Common myeloid progenitor, CD34-positive (primary cell): ENCODE results near the gene CTAG1B.
"Not testable (repeated sequence)": the region's sequence is repeated elsewhere in the genome, so short reads cannot be mapped to it uniquely, and the experiment has no call there.

ENCODE experiments used
- CTCF ChIA-PET: fragments of 350-600 bp; sonication (Branson Sonifier 250); formaldehyde crosslinking; loops from one replicate; lab custom pipeline; 2021; ENCODE audit warnings: antibody characterized with exemption; lab: Charles Lee
- POLR2A ChIA-PET: fragments of 350-600 bp; sonication (Branson Sonifier 250); formaldehyde crosslinking; loops from one replicate; lab custom pipeline; 2021; ENCODE audit warnings: antibody characterized with exemption; lab: Charles Lee
- DNase-seq, 3 donors: peaks; one replicate each; pipeline versions ENCODE4 v3.0.0 to v3.0.0-alpha.2; 2013
- H3K27ac ChIP-seq, 2 experiments: 1 replicate in 1 of 2; 2 replicates in 1 of 2; pipeline ENCODE4 v1.7.0; 2013; ENCODE audit warnings: inconsistent platforms in 2 of 2, low read length in 2 of 2, mild to moderate bottlenecking in 2 of 2, low read depth in 1 of 2, moderate library complexity in 1 of 2; ENCODE audit not compliant: severe bottlenecking in 2 of 2, insufficient read depth in 1 of 2, poor library complexity in 1 of 2
- H3K27me3 ChIP-seq, 5 experiments: replicated peaks in 2 of 5; 1 replicate in 3 of 5; 2 replicates in 2 of 5; pipeline versions ENCODE4 v1.6.1 to v1.7.0; 2013; ENCODE audit warnings: low read length in 4 of 5, mild to moderate bottlenecking in 2 of 5, moderate library complexity in 2 of 5, inconsistent platforms in 1 of 5; ENCODE audit not compliant: insufficient read depth in 5 of 5, control insufficient read depth in 4 of 5
- H3K36me3 ChIP-seq, 4 experiments: 1 replicate in 2 of 4; 2 replicates in 2 of 4; pipeline versions ENCODE4 v1.6.1 to v1.7.0; 2013; ENCODE audit warnings: low read length in 3 of 4, control low read depth in 1 of 4, mild to moderate bottlenecking in 1 of 4; ENCODE audit not compliant: control insufficient read depth in 4 of 4, insufficient read depth in 4 of 4
- H3K4me1 ChIP-seq, 4 experiments: 1 replicate in 3 of 4; 2 replicates in 1 of 4; pipeline versions ENCODE4 v1.6.1 to v1.7.1; 2013; ENCODE audit warnings: low read length in 3 of 4, mild to moderate bottlenecking in 3 of 4, control low read depth in 1 of 4, inconsistent platforms in 1 of 4, moderate library complexity in 1 of 4; ENCODE audit not compliant: control insufficient read depth in 4 of 4, insufficient read depth in 4 of 4; ENCODE audit errors: control extremely low read depth in 1 of 4
- H3K4me3 ChIP-seq, 7 experiments: 1 replicate in 4 of 7; 2 replicates in 3 of 7; pipeline versions ENCODE4 v1.5.1 to v1.7.0; 2013; ENCODE audit warnings: mild to moderate bottlenecking in 7 of 7, low read length in 6 of 7, moderate library complexity in 6 of 7, inconsistent platforms in 2 of 7, low read depth in 2 of 7, control low read depth in 1 of 7; ENCODE audit not compliant: insufficient read depth in 4 of 7, control insufficient read depth in 1 of 7; ENCODE audit errors: extremely low read depth in 1 of 7
- H3K9me3 ChIP-seq, 5 experiments: 1 replicate in 4 of 5; 2 replicates in 1 of 5; pipeline versions ENCODE4 v1.6.1 to v1.7.1; 2013; ENCODE audit warnings: low read length in 4 of 5, mild to moderate bottlenecking in 2 of 5, inconsistent platforms in 1 of 5, low read depth in 1 of 5, moderate library complexity in 1 of 5; ENCODE audit not compliant: control insufficient read depth in 4 of 5, insufficient read depth in 2 of 5; ENCODE audit errors: control extremely low read depth in 1 of 5
- WGBS: methylation state at CpG from one replicate; pipeline ENCODE4 v1.1.5; 2013; ENCODE audit not compliant: insufficient coverage; 5-methylcytosine and 5-hydroxymethylcytosine counted together

CTAG1B gene

DNA sequence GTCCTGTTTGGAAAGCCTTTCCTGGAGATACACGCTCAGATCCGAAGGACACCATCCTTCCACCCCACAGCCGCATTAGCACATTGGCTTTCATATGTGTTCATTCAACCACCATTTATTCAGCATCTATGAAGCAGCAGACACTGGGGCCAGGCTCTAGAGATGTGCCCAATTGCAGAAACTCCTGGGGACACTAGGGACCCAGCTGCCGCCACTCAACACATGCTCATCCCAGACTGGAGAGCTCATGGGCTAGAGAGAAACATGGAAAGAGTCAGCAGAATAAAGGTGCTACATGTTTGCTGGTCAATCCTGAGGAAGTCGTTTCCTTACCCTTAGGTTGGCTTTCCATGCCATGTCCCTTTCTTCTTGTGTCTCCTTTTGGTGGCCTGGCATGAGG is 26.6 kb downstream of the CTAG1B start:
- H3K4me3 ChIP-seq = no peak overlapping the region
- no peaks in the 10 kb centered on the region for H3K27me3 ChIP-seq
- WGBS = 88% methylated on average over 5 of the region's 5 CpGs
- CTCF ChIA-PET = interaction anchor here (1.3 kb wide), 1 partner anchor 20 kb away, joined by 4 read pairs; no protein-coding TSS in a partner anchor
- H3K36me3 ChIP-seq = no peaks in the 10 kb centered on the region
- peaks cover 0 to 6% (median 0%) of the 10 kb centered on the region in 5 experiments for H3K9me3 ChIP-seq
- H3K27ac ChIP-seq = no peak overlapping the region
- POLR2A ChIA-PET = no interaction called here
- no peak for DNase-seq
- peaks cover 0 to 8% (median 2%) of the 10 kb centered on the region in 4 experiments for H3K4me1 ChIP-seq

DNA sequence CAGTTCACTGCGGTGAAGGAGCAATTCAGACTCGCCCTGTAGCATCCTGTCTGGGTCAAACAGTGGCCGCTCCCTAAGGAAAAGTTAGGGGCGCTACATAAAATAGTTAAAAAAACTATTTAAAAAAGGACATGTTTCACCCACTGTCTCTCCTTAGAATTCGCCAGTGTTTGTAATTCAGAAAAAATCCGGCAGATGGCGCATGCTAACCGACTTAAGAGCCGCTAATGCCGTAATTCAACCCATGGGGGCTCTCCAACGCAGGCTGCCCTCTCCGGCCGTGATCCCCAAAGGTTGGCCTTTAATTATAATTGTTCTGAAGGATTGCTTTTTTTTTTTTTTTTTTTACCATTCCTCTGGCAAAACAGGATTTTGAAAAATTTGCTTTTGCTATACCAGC is 28.7 kb downstream of the CTAG1B start:
- DNase-seq, H3K4me1 ChIP-seq, H3K4me3 ChIP-seq, H3K36me3 ChIP-seq, CTCF ChIA-PET, POLR2A ChIA-PET, H3K27me3 ChIP-seq, H3K9me3 ChIP-seq, H3K27ac ChIP-seq: not testable (repeated sequence)
- no CpG with 5 or more reads among the region's 13 CpGs for WGBS

DNA sequence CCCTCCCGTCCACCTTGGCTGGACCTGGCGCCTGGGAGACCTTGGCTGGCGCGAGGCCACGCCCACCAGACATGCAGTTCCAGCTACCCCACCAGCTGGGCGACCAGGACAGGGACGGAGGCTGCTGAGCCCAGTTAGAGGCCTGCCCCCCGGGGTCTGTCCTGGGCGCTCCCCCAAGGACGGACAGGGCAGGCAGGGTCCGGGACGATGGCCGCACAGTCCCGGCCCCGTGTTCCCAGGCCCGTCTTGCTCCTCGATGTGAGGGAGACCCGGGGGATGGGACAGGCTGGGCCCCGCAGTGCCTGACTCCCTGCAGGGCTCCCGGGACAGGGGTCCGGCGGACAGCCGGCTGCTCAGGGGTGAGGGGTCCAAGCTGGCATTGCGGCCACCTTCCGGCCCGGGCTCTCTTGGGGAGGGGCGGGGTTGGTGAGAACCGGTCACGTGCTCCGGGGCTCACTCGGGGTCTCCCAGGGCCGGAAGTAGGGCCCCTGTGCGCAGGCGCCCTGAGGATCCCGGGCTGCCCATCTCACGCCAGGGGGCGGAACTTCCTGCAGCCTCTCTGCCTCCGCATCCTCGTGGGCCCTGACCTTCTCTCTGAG is 34.4 kb downstream of the CTAG1B start, which contains the start of gene CTAG1A:
Gene CTAG1A (plus strand): TSS at position 549 of the 599 bp plus-strand sequence. CDS start 74 bp downstream, outside the sequence.
- H3K4me1 ChIP-seq, H3K4me3 ChIP-seq, DNase-seq, H3K36me3 ChIP-seq, POLR2A ChIA-PET, H3K27me3 ChIP-seq, H3K9me3 ChIP-seq, CTCF ChIA-PET, H3K27ac ChIP-seq: not testable (repeated sequence)
- WGBS = no CpG with 5 or more reads among the region's 39 CpGs

DNA sequence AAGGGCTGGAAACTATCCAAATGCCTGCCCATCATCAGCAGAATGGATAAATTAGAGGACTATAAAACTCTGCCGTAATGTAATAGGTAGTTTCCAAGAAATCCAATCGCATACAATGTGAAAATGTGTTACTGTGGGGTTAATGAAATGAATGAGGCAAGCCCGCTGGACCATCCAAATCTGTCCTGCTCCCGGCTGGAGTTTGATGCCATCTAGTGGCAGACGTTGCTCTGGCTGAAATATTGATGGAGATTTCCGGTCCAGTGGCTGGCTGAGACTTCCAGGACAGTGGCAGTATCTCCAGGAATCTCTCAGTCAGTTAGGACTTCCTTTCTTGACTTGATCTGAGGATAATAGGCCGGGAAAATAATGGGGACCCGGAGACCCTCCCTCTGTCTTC is 36.1 kb downstream of the CTAG1B start:
- H3K27ac ChIP-seq, H3K4me1 ChIP-seq, CTCF ChIA-PET, H3K27me3 ChIP-seq, H3K36me3 ChIP-seq, DNase-seq, H3K4me3 ChIP-seq, H3K9me3 ChIP-seq, POLR2A ChIA-PET: not testable (repeated sequence)
- WGBS = no CpG with 5 or more reads among the region's 8 CpGs

DNA sequence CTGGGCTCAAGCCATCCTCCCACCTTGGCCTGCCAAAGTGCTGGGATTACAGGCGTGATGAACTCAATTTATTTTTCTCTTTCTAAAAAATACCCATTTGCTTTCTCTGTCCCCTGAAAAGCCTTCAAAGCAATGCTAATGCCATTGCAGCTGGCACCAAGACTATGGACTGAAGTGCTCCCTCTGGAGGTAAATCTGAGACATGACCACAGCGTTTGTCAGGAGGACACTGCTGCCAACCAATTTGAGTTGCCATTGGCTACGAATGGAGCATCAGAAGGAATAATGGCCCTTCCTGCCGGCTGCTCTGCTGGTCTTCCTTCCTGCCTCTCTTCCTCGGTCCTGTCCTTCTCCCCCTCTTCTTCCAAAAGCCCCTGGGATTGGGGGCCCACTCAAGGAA is 44.0 kb downstream of the CTAG1B start:
- CTCF ChIA-PET, POLR2A ChIA-PET, H3K4me1 ChIP-seq, H3K9me3 ChIP-seq, H3K4me3 ChIP-seq, H3K27me3 ChIP-seq, DNase-seq, H3K27ac ChIP-seq, H3K36me3 ChIP-seq: not testable (repeated sequence)
- WGBS = no CpG with 5 or more reads among the region's 5 CpGs

DNA sequence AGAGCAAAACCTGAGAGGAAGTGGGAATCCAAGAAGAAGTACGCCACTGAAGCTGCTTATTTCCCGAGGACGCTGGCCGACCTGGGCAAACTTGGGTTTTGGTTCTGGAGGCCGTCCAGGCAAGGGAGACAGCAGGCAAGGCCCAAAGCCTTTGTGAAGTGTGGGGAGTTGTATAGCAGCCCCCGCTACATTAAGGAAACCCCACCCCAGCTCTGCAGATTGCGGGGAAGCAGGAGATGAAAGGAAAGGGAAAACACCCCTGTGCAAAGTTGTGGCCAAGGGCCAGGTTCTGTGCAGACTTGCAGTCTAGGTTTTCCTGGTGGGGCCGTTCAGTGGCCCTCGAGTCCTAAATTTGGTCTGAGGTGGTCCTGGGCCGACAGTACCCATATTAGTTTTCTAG is 46.0 kb downstream of the CTAG1B start:
- POLR2A ChIA-PET, H3K4me3 ChIP-seq, DNase-seq, H3K4me1 ChIP-seq, CTCF ChIA-PET, H3K36me3 ChIP-seq, H3K27ac ChIP-seq, H3K9me3 ChIP-seq, H3K27me3 ChIP-seq: not testable (repeated sequence)
- no CpG with 5 or more reads among the region's 10 CpGs for WGBS

DNA sequence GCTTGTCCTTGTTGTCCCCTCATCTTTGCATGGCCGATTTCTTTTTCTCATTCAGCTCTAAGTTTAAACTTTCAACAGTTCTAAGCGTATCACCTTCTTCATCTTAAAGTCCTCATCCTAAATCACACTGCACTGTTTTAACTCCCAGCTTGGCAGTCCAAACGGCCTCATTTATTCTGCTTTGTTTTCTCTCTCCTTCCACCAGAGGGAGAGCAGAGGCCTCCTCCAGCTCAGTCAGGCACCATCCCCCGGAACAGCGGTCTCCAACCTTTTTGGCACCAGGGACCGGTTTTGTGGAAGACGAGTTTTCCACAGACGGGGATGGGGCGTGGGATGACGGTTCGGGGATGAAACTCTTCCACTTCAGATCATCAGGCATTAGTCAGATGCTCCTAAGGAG is 48.7 kb downstream of the CTAG1B start:
- H3K27ac ChIP-seq, POLR2A ChIA-PET, H3K9me3 ChIP-seq, H3K27me3 ChIP-seq, H3K36me3 ChIP-seq, H3K4me1 ChIP-seq, DNase-seq, CTCF ChIA-PET, H3K4me3 ChIP-seq: not testable (repeated sequence)
- WGBS = no CpG with 5 or more reads among the region's 11 CpGs
